IMR-90 (cell line): Measurements from ENCODE around the gene ADGRL3. TPM values are rescaled to one million over a fixed set of nuclear protein-coding genes. Genes with fewer than 3 reads are reported as not detected.

Experiments used
- ATAC-seq: fragments of 200-7000 bp; cut with Tn5 transposase; 2 replicates; pipeline ENCODE4 v1.9.1; 2020; ENCODE audit warnings: low read depth, mild to moderate bottlenecking, moderate library complexity
- BruUV-seq: library from RNA; stranded (reverse); fragments of 400-500 nt; replicated peaks from 2 replicates; lab custom pipeline; 2021; lab: Mats Ljungman, UMichigan
- CTCF ChIA-PET: fragments of 300-600 bp; formaldehyde crosslinking; extraction: SDS; loops from one replicate; lab custom pipeline; 2021; ENCODE audit warnings: antibody characterized with exemption; lab: Yijun Ruan, JAX
- POLR2A ChIA-PET: fragments of 300-600 bp; sonication (Branson Sonifier 250); formaldehyde crosslinking; loops from one replicate; lab custom pipeline; 2022; ENCODE audit warnings: antibody characterized with exemption; ENCODE audit not compliant: unreplicated experiment; lab: Charles Lee
- DNase-seq: peaks from one replicate; pipeline ENCODE4 v3.0.0; 2013
- H2AFZ ChIP-seq: replicated peaks from 2 replicates; pipeline ENCODE3; 2013; ENCODE audit warnings: low read length, mild to moderate bottlenecking; ENCODE audit not compliant: poor library complexity
- H2AK5ac ChIP-seq: 2 replicates; pipeline ENCODE4 v1.6.1; 2013; ENCODE audit warnings: low read depth, low read length, inconsistent platforms
- H2AK9ac ChIP-seq: replicated peaks from 2 replicates; pipeline ENCODE3; 2013; ENCODE audit warnings: mild to moderate bottlenecking, low read depth, low read length, moderate library complexity; ENCODE audit not compliant: poor library complexity
- H2BK120ac ChIP-seq: 2 replicates; pipeline ENCODE4 v1.6.1; 2013; ENCODE audit warnings: low read depth, low read length, inconsistent platforms
- H2BK15ac ChIP-seq: 3 replicates; pipeline ENCODE4 v1.6.1; 2013; ENCODE audit warnings: low read depth, low read length, inconsistent platforms
- H2BK20ac ChIP-seq: 2 replicates; pipeline ENCODE4 v1.6.1; 2013; ENCODE audit warnings: low read depth, mild to moderate bottlenecking, inconsistent platforms, low read length, moderate library complexity
- H2BK5ac ChIP-seq: 2 replicates; pipeline ENCODE4 v1.6.1; 2013; ENCODE audit warnings: mild to moderate bottlenecking, low read depth, low read length, inconsistent platforms; ENCODE audit not compliant: poor library complexity, severe bottlenecking
- H3K14ac ChIP-seq: replicated peaks from 2 replicates; pipeline ENCODE4 v1.6.1; 2013; ENCODE audit warnings: low read depth, low read length, inconsistent platforms
- H3K18ac ChIP-seq: 2 replicates; pipeline ENCODE4 v1.6.1; 2013; ENCODE audit warnings: low read depth, low read length, control low read depth
- H3K23ac ChIP-seq: 2 replicates; pipeline ENCODE4 v1.6.1; 2013; ENCODE audit warnings: low read depth, low read length, inconsistent platforms
- H3K27ac ChIP-seq: 2 replicates; pipeline ENCODE4 v1.5.1; 2013; ENCODE audit warnings: mild to moderate bottlenecking, control low read depth, low read length; ENCODE audit not compliant: insufficient read depth
- H3K27me3 ChIP-seq: 2 replicates; pipeline ENCODE4 v1.6.1; 2013; ENCODE audit warnings: low read length; ENCODE audit not compliant: control insufficient read depth, insufficient read depth
- H3K36me3 ChIP-seq: 2 replicates; pipeline ENCODE4 v1.6.1; 2013; ENCODE audit warnings: low read length, mixed read lengths; ENCODE audit not compliant: control insufficient read depth, insufficient read depth
- H3K4ac ChIP-seq: 2 replicates; pipeline ENCODE4 v1.6.1; 2013; ENCODE audit warnings: low read depth, low read length, inconsistent platforms
- H3K4me1 ChIP-seq: 2 replicates; pipeline ENCODE4 v1.6.1; 2013; ENCODE audit warnings: low read length, mixed read lengths; ENCODE audit not compliant: control insufficient read depth, insufficient read depth
- H3K4me2 ChIP-seq: 2 replicates; pipeline ENCODE4 v1.6.1; 2013; ENCODE audit warnings: low read depth, mild to moderate bottlenecking, control low read depth, low read length, moderate library complexity
- H3K4me3 ChIP-seq: 2 replicates; pipeline ENCODE4 v1.5.1; 2013; ENCODE audit warnings: low read depth, mild to moderate bottlenecking, control low read depth, low read length, moderate library complexity; ENCODE audit not compliant: insufficient read depth
- H3K56ac ChIP-seq: 2 replicates; pipeline ENCODE4 v1.6.1; 2013; ENCODE audit warnings: low read length, inconsistent platforms; ENCODE audit not compliant: insufficient read depth; ENCODE audit errors: extremely low read depth
- H3K79me1 ChIP-seq, 2 experiments: 2 replicates each; pipeline ENCODE4 v1.6.1; 2013; ENCODE audit warnings: low read length in 2 of 2, inconsistent platforms in 1 of 2, low read depth in 1 of 2
- H3K9ac ChIP-seq: 2 replicates; pipeline ENCODE4 v1.6.1; 2013; ENCODE audit warnings: low read depth, low read length, control low read depth
- H3K9me1 ChIP-seq: 2 replicates; pipeline ENCODE4 v1.6.1; 2013; ENCODE audit warnings: low read length, inconsistent platforms; ENCODE audit not compliant: insufficient read depth
- H3K9me3 ChIP-seq: 2 replicates; pipeline ENCODE4 v1.6.1; 2013; ENCODE audit warnings: low read length; ENCODE audit not compliant: control insufficient read depth, insufficient read depth
- H4K20me1 ChIP-seq: 2 replicates; pipeline ENCODE4 v1.6.1; 2013; ENCODE audit warnings: low read length, inconsistent platforms; ENCODE audit not compliant: insufficient read depth
- H4K5ac ChIP-seq: 2 replicates; pipeline ENCODE4 v1.6.1; 2013; ENCODE audit warnings: mild to moderate bottlenecking, low read depth, low read length, control low read depth
- H4K8ac ChIP-seq, 2 experiments: 2 replicates each; pipeline ENCODE4 v1.6.1; 2013; ENCODE audit warnings: low read depth in 2 of 2, low read length in 2 of 2, control low read depth in 1 of 2, inconsistent platforms in 1 of 2
- H4K91ac ChIP-seq: 2 replicates; pipeline ENCODE4 v1.6.1; 2013; ENCODE audit warnings: low read depth, low read length, inconsistent platforms; ENCODE audit not compliant: insufficient read depth
- BHLHE40 ChIP-seq: fragments of 150-350 bp; IDR thresholded peaks from 2 replicates; pipeline ENCODE4 v1.6.1; 2016; ENCODE audit warnings: mild to moderate bottlenecking, low read depth, low read length
- CEBPB ChIP-seq: IDR thresholded peaks from 2 replicates; pipeline ENCODE4 v1.6.1; 2012; ENCODE audit warnings: low read depth, low read length, improper control_type of control experiment
- CHD1 ChIP-seq: IDR thresholded peaks from 2 replicates; pipeline ENCODE4 v1.6.1; 2012; ENCODE audit warnings: low read depth, low read length, improper control_type of control experiment
- CTCF ChIP-seq: conservative IDR thresholded peaks from 2 replicates; pipeline ENCODE4 v1.5.1; 2012; ENCODE audit warnings: mild to moderate bottlenecking, low read depth, low read length, improper control_type of control experiment
- ELK1 ChIP-seq: fragments of 150-350 bp; IDR thresholded peaks from 2 replicates; pipeline ENCODE4 v1.6.1; 2016; ENCODE audit warnings: low read depth, mild to moderate bottlenecking, low read length, moderate library complexity, borderline replicate concordance
- FOS ChIP-seq: fragments of 150-350 bp; IDR thresholded peaks from 2 replicates; pipeline ENCODE4 v1.6.1; 2016; ENCODE audit warnings: low read depth, low read length
- MAFK ChIP-seq: IDR thresholded peaks from 2 replicates; pipeline ENCODE4 v1.6.1; 2012; ENCODE audit warnings: low read depth, low read length, improper control_type of control experiment
- MAZ ChIP-seq: IDR thresholded peaks from 2 replicates; pipeline ENCODE4 v1.6.1; 2012; ENCODE audit warnings: low read depth, mild to moderate bottlenecking, low read length, improper control_type of control experiment, moderate library complexity, borderline replicate concordance
- MXI1 ChIP-seq: IDR thresholded peaks from 2 replicates; pipeline ENCODE4 v1.6.1; 2012; ENCODE audit warnings: low read depth, mild to moderate bottlenecking, low read length, moderate library complexity, borderline replicate concordance
- NFE2L2 ChIP-seq: fragments of 150-350 bp; IDR thresholded peaks from 2 replicates; pipeline ENCODE4 v1.6.1; 2016; ENCODE audit warnings: low read depth, mild to moderate bottlenecking, low read length
- POLR2A ChIP-seq: IDR thresholded peaks from 2 replicates; pipeline ENCODE4 v1.6.1; 2012; ENCODE audit warnings: mild to moderate bottlenecking, low read depth, low read length
- RAD21 ChIP-seq: IDR thresholded peaks from 2 replicates; pipeline ENCODE4 v1.6.1; 2012; ENCODE audit warnings: low read length, improper control_type of control experiment
- RCOR1 ChIP-seq: IDR thresholded peaks from 2 replicates; pipeline ENCODE4 v1.6.1; 2012; ENCODE audit warnings: mild to moderate bottlenecking, low read length, improper control_type of control experiment; ENCODE audit not compliant: insufficient replicate concordance
- RFX5 ChIP-seq: IDR thresholded peaks from 2 replicates; pipeline ENCODE4 v1.8.0; 2012; ENCODE audit warnings: low read depth, mild to moderate bottlenecking, low read length, moderate library complexity
- SMC3 ChIP-seq: fragments of 150-350 bp; IDR thresholded peaks from 2 replicates; pipeline ENCODE4 v1.6.1; 2016; ENCODE audit warnings: low read depth, mild to moderate bottlenecking, antibody characterized with exemption, low read length, moderate library complexity
- USF2 ChIP-seq: fragments of 150-350 bp; IDR thresholded peaks from 2 replicates; pipeline ENCODE4 v1.6.1; 2017; ENCODE audit warnings: mild to moderate bottlenecking, antibody characterized with exemption, low read length, low read depth
- dilution Hi-C: fragments of 300-500 bp; cut with HindIII; formaldehyde crosslinking; loops from one replicate; pipeline ENCODE4 v1.14.3; 2018; ENCODE audit warnings: low sequenced_read_pairs; ENCODE audit not compliant: unreplicated experiment
- in situ Hi-C: fragments of 300-500 bp; cut with MboI; formaldehyde crosslinking; loops from 3 replicates; pipeline ENCODE4 v1.14.3; 2019; ENCODE audit warnings: low sequenced_read_pairs, inconsistent platforms, mixed read lengths
- intact Hi-C: fragments of 100-400 bp; cut with micrococcal nuclease; formaldehyde crosslinking; loops from 2 replicates; pipeline ENCODE4 v1.10.0; 2022
- polyA plus RNA-seq, 3 experiments: library from polyadenylated mRNA; depleted of rRNA; stranded (reverse); fragments of >200 nt; gene quantifications; 2 replicates each; pipeline ENCODE4 v1.2.3, GENCODE V29; 2012; ENCODE audit warnings: low replicate concordance in 1 of 3
- total RNA-seq: library from RNA; depleted of rRNA; stranded (reverse); fragments of >200 nt; gene quantifications from 2 replicates; pipeline ENCODE4 v1.2.3, GENCODE V29; 2012

The ADGRL3 gene
- total and polyA plus RNA-seq, 2 of the 4 experiments (the other 2 are of a cell fraction) = 0.46 to 2.5 TPM

- ATAC-seq = no peak
- Histone ChIP-seq H3K9me3 (no peaks in the 10 kb centered on the region), H3K9ac (no peak overlapping the region), H4K5ac (no peak overlapping the region), H3K4me3 (no peak overlapping the region), H3K36me3 (no peaks in the 10 kb centered on the region), H2AFZ (no peak overlapping the region), H2BK20ac (no peak overlapping the region), H3K9me1 (no peaks in the 10 kb centered on the region), H2BK5ac (no peak overlapping the region), H2AK9ac (no peak overlapping the region), H4K8ac (no peak overlapping the region), H2BK120ac (no peak overlapping the region), H3K4me2 (no peak overlapping the region), H2AK5ac (no peak overlapping the region), H3K27ac (no peak overlapping the region), H3K14ac (no peak overlapping the region), H3K18ac (no peak overlapping the region), H3K27me3 (no peaks in the 10 kb centered on the region), H3K56ac (no peak overlapping the region), H2BK15ac (no peak overlapping the region), H3K4ac (no peak overlapping the region), H3K4me1 (no peaks in the 10 kb centered on the region), H4K20me1 (no peaks in the 10 kb centered on the region), H4K91ac (no peak overlapping the region), H3K79me1 (no peaks in the 10 kb centered on the region), H3K23ac (no peak overlapping the region)
- DNase-seq = no peak
- TF ChIP-seq BHLHE40 (no peak), MXI1 (no peak), POLR2A (no peak), MAFK (no peak), FOS (no peak), CEBPB (no peak), RFX5 (no peak), RAD21 (no peak), SMC3 (no peak), CHD1 (no peak), USF2 (no peak), RCOR1 (no peak), NFE2L2 (no peak), MAZ (no peak), CTCF (no peak), ELK1 (no peak)
- intact Hi-C loops (no loop called here), in situ Hi-C loops (no loop called here), dilution Hi-C loops (no loop called here)
- POLR2A ChIA-PET = no interaction called here
- CTCF ChIA-PET = no interaction called here
- BruUV-seq = no TSS peak
Observed at GRCh38 chr4:61319156-61319555, 119.0 kb downstream of the ADGRL3 start.
